HG02571 (cell line): ENCODE measurements around the gene WDR90.
"Not testable (repeated sequence)": the region's sequence is repeated elsewhere in the genome, so short reads cannot be mapped to it uniquely, and the experiment has no call there.

Source experiments
- ATAC-seq: cut with Tn5 transposase; IDR thresholded peaks from one replicate; pipeline ENCODE4 v1.9.1; 2021; ENCODE audit warnings: mild to moderate bottlenecking, moderate library complexity; ENCODE audit not compliant: unreplicated experiment

The WDR90 gene

GRCh38 chr16:684961-685696 lies 36.0 kb downstream of the WDR90 start:
- ATAC-seq = no peak

- no peak for ATAC-seq
These were observed 36.8 kb downstream of the WDR90 start for GRCh38 chr16:685967-686366.

GRCh38 chr16:686459-687260 lies 37.5 kb downstream of the WDR90 start:
- ATAC-seq = no peak

- ATAC-seq = no peak
These were observed 38.3 kb downstream of the WDR90 start for GRCh38 chr16:687499-687898.

GRCh38 chr16:689175-689897 lies 40.2 kb downstream of the WDR90 start:
- no peak for ATAC-seq

- not testable (repeated sequence) for ATAC-seq
These were observed 42.1 kb downstream of the WDR90 start for GRCh38 chr16:691242-691641.

GRCh38 chr16:692356-693108 lies 43.4 kb downstream of the WDR90 start:
- ATAC-seq = no peak

- ATAC-seq = no peak
These were observed 44.2 kb downstream of the WDR90 start for GRCh38 chr16:693364-693763.

GRCh38 chr16:693766-694165 lies 44.6 kb downstream of the WDR90 start:
- ATAC-seq = no peak

- no peak for ATAC-seq
These were observed 45.2 kb downstream of the WDR90 start for GRCh38 chr16:694187-694862.

- no peak for ATAC-seq
These were observed 45.7 kb downstream of the WDR90 start for GRCh38 chr16:694863-695354.

GRCh38 chr16:695355-696089 lies 46.4 kb downstream of the WDR90 start:
- ATAC-seq = no peak

- no peak for ATAC-seq
These were observed 49.9 kb downstream of the WDR90 start for GRCh38 chr16:698911-699671.

GRCh38 chr16:700684-701584 lies 51.8 kb downstream of the WDR90 start:
- no peak for ATAC-seq

- no peak for ATAC-seq
These were observed 53.2 kb downstream of the WDR90 start for GRCh38 chr16:702341-702740.

- no peak for ATAC-seq
These were observed 54.2 kb downstream of the WDR90 start for GRCh38 chr16:703406-703805.

GRCh38 chr16:704047-704446 lies 54.9 kb downstream of the WDR90 start:
- ATAC-seq = no peak
